HL-60/S4 treated with phorbol 12-myristate 13-acetate at 8.2 ng/mL for 4 days and 3 days (cell line): ENCODE data around the gene ABCA7.

Experiments used
- in situ Hi-C: fragments of 300-500 bp; cut with MboI; formaldehyde crosslinking; loops from 2 replicates; pipeline ENCODE4 v1.15.0; 2022; ENCODE audit warnings: low sequenced_read_pairs

Gene ABCA7

DNA sequence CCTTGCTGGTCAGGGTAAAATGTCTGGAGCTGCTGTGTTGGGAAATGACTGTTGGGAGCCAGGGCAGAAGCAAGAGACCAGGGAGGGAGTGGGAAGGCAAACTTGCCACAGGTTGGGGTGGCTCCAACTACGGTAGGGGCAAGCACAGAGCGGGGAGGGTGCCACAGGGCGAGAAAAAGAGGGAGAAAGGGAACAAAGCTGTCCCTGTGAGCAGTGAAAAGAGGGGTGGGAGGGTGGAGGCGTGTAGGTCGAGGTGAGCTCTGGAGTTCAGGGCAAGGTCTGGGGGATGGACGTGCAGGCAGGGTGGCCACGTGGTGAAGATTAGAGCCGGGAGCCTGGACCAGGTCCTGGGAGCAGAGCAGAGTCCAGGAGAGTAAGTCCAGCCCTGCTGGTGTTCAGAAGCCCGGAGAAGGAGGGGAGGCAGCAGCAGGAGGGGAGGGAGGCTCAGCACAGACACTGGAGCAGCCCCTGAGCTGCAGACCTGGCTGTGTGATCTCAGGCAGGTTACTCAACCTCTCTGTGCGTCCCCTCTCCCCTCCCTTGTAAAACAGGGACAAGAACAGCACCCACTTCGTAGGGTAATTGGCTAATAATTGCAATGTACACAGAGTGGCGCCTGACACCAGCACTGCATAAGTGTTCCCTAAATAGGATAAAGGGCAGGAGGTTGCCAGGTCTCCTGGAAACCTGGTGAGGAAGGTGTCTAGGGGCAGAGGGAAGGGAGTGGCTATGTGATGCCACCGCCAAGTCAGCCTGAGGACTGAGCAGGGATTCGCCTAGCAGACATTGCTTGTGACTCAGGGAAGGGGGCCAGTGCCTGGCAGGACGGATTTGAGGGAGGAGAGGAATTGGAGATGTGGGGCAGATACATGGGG, 58.5 kb downstream of the ABCA7 start:
- in situ Hi-C loops, result no loop called here

DNA sequence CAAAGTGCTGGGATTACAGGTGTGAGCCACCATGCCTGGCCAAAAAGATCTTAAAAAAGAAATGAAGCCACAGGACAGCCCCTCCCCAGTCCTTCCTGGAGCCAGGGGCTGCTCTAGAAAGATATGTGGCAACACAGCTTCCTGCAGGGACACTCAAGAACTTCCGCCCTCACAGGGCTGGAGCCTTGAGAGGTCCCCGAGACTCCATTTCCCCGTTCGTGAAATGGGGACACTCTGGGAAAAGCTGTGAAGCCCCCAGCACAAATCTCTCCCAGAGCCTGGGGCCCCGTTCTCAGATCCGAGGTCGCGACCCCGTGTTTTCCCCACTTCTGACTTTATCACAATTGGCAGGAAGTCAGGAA, 61.4 kb downstream of the ABCA7 start:
- in situ Hi-C loops, result no loop called here

DNA sequence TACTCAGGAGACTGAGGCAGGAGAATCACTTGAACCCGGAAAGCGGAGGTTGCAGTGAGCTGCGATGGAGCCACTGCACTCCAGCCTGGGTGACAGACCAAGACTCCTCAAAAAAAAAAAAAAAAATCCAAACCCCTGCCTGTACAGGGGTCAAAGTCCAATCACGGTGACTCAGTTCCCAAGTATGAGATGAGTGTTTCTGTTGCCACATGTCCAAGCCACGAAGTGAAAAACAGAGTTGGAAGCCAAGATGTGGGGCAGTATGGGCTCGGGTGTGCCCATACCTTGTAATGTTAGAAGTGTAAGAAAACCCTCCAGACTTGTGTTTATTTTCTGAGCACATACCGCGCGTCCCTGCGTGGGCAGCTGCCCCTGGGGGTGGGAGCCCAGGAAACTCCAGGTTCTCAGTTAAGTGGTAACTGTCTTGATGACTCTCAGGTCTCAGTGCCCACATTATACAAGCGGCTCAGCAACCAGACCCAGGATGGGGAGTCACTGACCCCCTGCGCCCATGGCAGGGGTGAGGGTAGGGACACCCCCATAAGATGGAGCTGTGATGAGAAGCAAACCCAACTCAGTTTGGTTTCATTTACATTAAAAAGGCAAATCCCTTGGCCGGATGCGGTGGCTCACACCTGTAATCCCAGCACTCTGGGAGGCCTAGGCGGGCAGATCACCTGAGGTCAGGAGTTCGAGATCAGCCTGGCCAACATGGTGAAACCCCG, 62.7 kb downstream of the ABCA7 start:
- in situ Hi-C loops, result no loop called here

- in situ Hi-C loops, result no loop called here
Measured at GRCh38 chr19:1103132-1103707, 63.3 kb downstream of the ABCA7 start.

DNA sequence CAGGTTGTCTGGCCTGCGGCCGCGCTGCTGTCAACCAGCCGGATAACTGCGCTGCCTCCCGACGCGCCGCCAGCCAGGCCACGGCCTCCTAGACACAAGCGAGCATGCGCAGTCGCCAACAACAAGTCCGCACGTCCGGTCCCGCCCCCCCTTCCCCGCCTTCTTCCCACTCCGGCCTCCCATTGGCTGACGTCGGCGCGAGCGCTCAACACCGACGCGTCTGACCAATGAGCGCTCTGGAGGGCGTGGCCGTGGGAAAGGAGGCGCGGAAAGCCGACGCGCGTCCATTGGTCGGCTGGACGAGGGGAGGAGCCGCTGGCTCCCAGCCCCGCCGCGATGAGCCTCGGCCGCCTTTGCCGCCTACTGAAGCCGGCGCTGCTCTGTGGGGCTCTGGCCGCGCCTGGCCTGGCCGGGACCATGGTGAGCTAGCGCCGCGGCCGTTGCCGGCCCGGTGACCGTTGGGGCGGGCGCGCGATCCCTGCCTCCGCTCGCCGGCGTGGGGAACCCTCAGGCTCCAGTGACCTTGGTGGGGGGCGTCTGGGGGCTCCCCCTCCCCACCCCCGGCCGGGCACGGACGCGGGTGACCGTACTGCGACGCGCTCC, 63.9 kb downstream of the ABCA7 start, which contains the start of gene GPX4:
GPX4 (plus strand) TSS at position 287 of the 603 bp plus-strand sequence; CDS start at position 337, 50 bp downstream.
- in situ Hi-C loops, result no loop called here

GRCh38 chr19:1104311-1105007, 64.6 kb downstream of the ABCA7 start:
- in situ Hi-C loops, result no loop called here

GRCh38 chr19:1105008-1105872, 65.3 kb downstream of the ABCA7 start:
- in situ Hi-C loops, result no loop called here

DNA sequence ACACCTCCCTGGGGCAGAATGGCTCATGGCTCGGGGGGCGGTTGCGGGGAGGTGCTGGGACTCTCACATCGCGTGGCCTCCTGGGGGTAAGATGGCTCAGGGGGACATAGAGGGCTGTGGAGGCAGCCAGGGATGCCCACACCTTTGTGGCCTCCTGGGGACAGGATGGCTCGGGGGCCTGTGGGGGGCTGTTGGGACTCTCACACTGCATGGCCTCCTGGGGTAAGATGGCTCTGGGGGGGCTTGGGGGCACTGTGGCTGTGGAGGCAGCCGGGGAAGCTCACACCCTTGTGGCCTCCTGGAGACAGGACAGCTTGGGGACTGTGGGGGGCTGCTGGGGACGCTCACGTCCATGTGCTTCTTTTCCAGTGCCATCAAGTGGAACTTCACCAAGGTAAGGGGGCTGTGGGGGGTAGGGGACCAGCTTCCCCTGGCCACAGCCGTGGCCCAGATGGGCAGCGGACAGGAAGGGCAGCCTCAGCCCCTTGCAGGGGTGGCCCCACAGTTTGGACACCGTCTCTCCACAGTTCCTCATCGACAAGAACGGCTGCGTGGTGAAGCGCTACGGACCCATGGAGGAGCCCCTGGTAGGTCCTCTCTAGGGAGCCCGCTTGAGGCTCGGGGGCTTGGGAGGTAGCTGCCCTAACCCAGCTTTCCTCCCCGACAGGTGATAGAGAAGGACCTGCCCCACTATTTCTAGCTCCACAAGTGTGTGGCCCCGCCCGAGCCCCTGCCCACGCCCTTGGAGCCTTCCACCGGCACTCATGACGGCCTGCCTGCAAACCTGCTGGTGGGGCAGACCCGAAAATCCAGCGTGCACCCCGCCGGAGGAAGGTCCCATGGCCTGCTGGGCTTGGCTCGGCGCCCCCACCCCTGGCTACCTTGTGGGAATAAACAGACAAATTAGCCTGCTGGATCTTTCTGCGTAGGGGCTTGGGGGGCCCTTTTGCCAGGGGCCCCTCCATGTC, 66.2 kb downstream of the ABCA7 start:
- in situ Hi-C loops, result no loop called here

DNA sequence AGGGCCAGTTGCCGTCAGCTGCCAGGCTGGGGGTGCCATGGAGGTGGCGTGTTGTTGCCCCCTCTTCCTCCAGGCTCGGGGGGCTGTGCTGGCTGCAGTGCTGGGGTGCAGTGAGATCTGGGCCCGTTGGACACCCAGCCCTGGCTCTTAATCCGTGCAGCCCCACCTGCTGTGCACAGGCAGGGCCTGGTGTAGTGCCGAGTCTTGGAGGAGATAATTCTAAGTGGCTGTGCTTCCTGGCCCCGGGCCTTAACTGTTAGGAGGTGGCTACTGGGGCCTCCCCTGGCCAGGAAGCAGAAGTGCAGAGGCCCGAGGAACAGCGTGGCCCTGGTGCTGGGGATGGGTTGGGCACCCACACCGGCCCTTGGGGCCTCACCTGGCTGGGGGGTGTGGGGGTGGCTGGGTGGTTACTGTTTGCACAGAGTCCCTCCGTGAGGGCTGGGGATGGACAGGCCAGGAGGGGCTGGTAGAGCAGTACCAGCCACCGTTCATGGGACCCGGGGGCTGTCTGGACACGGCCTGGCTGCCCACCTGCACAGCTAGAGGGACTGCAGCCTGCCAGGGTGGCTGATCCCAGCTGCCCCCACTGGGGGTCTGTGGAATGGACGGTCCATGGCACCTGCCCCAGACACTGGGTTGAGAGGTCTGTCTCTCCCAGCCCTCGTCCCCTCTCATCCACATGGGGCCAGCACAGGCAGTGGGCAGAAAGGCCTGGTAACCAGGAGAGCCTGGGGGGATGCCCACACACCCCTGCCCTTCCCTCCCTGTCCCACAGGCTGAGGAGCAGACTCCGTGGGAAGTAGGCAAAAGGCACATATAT, 67.1 kb downstream of the ABCA7 start:
- in situ Hi-C loops, result no loop called here

- in situ Hi-C loops, result no loop called here
Measured at GRCh38 chr19:1107661-1108261, 67.9 kb downstream of the ABCA7 start.

DNA sequence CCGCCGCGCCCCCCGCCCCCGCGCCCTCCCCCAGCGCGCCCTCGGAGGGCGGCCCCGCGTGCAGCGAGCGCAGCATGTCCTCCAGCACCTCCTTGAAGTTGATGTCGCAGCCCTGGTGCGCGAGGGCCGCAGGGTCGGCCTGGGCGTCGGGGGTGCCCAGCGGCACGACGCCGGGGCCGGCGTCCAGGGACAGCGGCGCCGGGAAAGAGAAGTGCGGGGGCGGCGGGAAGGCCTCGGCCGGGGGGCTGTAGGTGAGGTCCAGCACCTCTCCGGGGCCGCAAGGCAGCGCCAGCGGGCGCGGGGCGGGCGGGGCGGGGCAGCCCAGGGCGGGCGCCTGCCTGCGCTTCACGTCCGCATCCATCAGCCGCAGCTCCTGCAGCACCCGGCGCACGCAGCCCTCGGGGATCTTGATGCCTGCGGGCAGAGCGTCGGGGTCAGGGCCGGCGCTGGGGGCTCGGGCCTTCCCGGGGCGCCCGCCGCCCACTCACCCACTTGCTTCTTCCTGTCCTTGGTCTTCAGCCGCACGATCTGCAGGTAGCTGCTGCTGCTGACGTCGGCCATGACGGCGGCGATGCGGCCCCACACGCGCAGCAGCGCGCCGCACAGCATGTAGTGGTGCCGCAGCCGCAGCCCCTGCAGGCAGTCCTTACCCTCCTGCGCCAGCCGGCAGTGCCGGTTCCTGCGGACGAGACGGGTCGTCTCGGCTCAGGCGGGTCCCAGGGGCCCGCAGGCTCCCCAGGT, 68.6 kb downstream of the ABCA7 start:
- in situ Hi-C loops, result no loop called here

- in situ Hi-C loops, result no loop called here
Measured at GRCh38 chr19:1109032-1109551, 69.2 kb downstream of the ABCA7 start.

GRCh38 chr19:1109697-1110671, 70.1 kb downstream of the ABCA7 start:
- in situ Hi-C loops, result loop anchor here (10.0 kb wide), 1 partner anchor 85 kb away; no protein-coding TSS in a partner anchor

- in situ Hi-C loops, result loop anchor here (10.0 kb wide), 1 partner anchor 84 kb away; no protein-coding TSS in a partner anchor
Measured at GRCh38 chr19:1110809-1111640, 71.1 kb downstream of the ABCA7 start.
